Keratinocyte (primary cell): ENCODE data around the gene GLOD4.

Source experiments
- EZH2 ChIP-seq: IDR thresholded peaks from one replicate; pipeline ENCODE4 v1.6.1; 2012; ENCODE audit warnings: inconsistent platforms, mild to moderate bottlenecking, low read length, moderate library complexity
- TF ChIP-seq, protein P1 (sequence below), 3 experiments: IDR thresholded peaks in 1 of 3; conservative IDR thresholded peaks in 1 of 3; optimal IDR thresholded peaks in 1 of 3; 2 replicates in 2 of 3; 3 replicates in 1 of 3; pipeline versions ENCODE3 to v1.5.1; 2011; ENCODE audit warnings: low read length in 3 of 3, mild to moderate bottlenecking in 3 of 3, moderate library complexity in 2 of 3, control low read depth in 1 of 3, inconsistent platforms in 1 of 3; ENCODE audit not compliant: insufficient read depth in 2 of 3; ENCODE audit errors: extremely low read depth in 1 of 3

DNA sequence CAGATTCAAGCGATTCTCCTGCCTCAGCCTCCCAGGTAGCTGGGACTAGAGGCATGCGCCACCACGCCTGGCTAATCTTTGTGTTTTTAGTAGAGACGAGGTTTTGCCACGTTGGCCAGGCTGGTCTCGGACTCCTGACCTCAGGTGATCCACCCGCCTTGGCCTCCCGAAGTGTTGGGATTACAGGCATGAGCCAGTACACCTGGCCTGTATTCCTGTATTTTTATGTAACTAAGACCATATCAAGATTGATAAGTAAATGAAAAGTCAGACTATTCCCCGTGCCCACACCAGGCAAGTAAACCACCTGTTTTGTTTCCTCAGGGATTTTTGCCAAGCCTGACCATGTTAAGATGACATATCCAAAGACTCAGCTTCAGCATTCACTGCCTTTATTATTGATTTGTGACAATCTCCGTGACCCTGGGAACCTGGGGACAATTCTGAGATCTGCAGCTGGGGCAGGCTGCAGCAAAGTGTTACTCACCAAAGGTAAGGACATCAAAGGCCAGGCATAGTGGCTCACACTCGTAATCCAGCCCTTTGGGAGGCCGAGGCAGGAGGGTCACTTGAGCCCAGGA lies 5.7 kb upstream of the GLOD4 start:
- TF ChIP-seq, protein P1, sequence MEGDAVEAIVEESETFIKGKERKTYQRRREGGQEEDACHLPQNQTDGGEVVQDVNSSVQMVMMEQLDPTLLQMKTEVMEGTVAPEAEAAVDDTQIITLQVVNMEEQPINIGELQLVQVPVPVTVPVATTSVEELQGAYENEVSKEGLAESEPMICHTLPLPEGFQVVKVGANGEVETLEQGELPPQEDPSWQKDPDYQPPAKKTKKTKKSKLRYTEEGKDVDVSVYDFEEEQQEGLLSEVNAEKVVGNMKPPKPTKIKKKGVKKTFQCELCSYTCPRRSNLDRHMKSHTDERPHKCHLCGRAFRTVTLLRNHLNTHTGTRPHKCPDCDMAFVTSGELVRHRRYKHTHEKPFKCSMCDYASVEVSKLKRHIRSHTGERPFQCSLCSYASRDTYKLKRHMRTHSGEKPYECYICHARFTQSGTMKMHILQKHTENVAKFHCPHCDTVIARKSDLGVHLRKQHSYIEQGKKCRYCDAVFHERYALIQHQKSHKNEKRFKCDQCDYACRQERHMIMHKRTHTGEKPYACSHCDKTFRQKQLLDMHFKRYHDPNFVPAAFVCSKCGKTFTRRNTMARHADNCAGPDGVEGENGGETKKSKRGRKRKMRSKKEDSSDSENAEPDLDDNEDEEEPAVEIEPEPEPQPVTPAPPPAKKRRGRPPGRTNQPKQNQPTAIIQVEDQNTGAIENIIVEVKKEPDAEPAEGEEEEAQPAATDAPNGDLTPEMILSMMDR (optimal IDR thresholded peaks at IDR 0.05 in 1 of 3, IDR thresholded peaks at IDR 0.05 in 1 of 3, conservative IDR thresholded peaks at IDR 0.05 in 1 of 3; ENCODE audit: extremely low read depth in 1 of 3, insufficient read depth in 2 of 3, low read length in 3 of 3), result no peak
- TF ChIP-seq EZH2, result no peak
